GM19463 (cell line): ENCODE results near the gene RINT1.
"Not testable (repeated sequence)": the region's sequence is repeated elsewhere in the genome, so short reads cannot be mapped to it uniquely, and the experiment has no call there.

Experiments
- ATAC-seq: cut with Tn5 transposase; IDR thresholded peaks from one replicate; pipeline ENCODE4 v1.9.1; 2021; ENCODE audit warnings: mild to moderate bottlenecking, moderate library complexity; ENCODE audit not compliant: unreplicated experiment

RINT1 gene

GRCh38 chr7:105596866-105597265 is 64.9 kb downstream of the RINT1 start:
- ATAC-seq = no peak

DNA sequence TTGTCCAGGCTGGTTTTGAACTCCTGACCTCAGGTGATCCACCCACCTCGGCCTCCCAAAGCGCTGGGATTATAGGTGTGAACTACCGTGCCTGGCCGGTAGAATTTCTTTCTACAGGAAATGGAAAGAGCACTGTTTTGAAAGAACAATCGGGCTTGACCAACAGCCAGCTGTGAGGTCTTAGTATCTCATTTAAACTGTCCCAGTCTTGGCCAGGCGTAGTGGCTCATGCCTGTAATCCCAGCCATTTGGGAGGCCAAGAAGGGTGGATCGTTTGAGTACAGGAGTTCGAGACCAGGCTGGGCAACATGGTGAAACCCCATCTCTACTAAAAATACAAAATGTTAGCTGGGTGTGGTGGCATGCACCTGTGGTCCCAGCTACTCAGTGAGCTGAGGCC is 67.1 kb downstream of the RINT1 start:
- ATAC-seq = not testable (repeated sequence)

GRCh38 chr7:105599551-105599950 is 67.5 kb downstream of the RINT1 start:
- no peak for ATAC-seq

- no peak for ATAC-seq
Measured at GRCh38 chr7:105600720-105601550, 68.9 kb downstream of the RINT1 start.

GRCh38 chr7:105602325-105603305 is 70.6 kb downstream of the RINT1 start:
- no peak for ATAC-seq

DNA sequence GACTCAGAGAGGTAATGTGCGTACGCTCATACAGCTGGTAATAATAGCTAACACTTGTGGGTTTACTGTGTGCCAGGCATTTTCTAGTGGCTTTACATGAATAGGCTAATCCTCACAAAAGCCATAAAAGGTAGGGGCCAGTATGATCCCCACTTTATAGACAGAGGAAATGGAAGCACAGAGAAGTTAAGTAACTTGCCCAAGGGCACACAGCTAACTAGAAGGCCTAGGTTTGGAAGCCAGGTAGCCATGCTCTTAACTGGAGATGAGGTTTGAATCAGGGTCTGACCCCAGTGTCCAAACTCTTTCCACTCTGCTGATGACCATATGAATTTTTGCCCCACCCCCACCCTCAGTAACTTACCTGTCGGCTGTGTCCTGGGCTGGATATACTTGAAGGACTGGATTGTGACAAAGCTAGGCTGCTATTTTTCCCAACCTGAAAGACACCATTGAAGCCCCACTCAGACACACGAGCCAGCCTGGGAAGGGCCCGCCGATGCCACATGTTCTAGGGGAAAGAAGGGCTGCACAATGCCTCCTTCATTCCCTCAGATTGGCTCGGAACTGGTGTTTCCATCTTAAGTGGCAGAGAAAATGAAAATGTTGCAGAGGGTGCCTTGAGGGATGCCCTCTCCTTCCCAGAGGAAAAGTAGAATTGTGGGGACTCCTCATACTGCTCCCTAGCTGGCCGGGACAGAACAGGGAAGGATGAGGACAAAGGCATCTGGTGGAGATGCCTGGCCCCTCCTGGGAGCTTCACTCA is 78.3 kb downstream of the RINT1 start:
- no peak for ATAC-seq

- ATAC-seq = no peak
Measured at GRCh38 chr7:105611856-105612775, 80.1 kb downstream of the RINT1 start.

DNA sequence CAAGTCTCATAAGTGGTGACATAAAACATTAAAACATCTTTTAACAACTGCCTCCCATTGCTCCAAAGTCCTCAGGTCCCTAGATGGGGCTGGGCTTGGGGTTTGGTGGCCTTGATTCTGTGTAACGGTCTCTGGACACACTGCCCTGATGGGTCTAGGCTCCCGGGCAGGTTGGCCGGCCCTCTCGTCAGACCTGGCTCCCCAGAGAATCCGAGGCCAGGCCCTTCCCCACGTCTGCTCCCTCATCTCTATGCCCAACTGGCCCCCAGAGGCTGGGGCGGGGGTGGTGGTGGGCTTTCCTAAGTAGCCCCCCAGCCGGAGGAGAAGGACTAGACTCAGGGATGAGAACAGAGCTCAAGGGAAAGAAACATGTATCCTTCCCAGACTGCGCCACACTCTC is 80.8 kb downstream of the RINT1 start:
- no peak for ATAC-seq

- ATAC-seq = no peak
Measured at GRCh38 chr7:105613611-105614330, 81.8 kb downstream of the RINT1 start.

DNA sequence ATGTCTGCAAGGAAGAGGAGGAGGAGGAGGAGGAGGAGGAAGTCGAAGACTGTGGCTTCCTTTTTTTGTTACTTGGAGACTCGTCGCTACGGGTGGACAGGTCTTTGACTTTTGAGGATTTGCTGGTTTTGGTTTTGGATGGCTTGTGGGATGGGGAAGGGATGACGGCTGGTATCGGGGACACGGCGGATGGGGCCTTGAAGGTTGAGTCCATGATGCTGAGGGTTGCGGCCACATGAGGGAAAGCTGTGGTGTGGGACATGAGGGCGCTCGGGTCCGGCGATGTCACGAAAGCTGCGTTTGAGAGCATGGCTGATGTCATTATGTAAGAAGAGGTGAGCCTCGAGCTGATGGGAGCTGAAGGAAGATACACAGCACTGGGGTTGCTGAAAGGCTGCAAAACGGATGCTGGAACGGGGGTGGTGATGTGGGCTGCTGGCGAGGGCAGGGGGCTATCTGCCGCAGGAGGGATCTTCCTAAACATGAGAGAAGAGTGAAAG is 82.4 kb downstream of the RINT1 start:
- no peak for ATAC-seq
